Mesenchymal stem cell (in vitro differentiated cells and primary cell): Measurements from ENCODE around the gene TSSK2.
A peak's percentile ranks its signal among the peaks of the same experiment; 100 is the strongest.

ENCODE experiments used
- DNase-seq: peaks from one replicate; pipeline ENCODE4 v3.0.0-alpha.2; 2013
- H2AFZ ChIP-seq: one replicate; pipeline ENCODE4 v1.6.1; 2013; ENCODE audit warnings: low read depth, mild to moderate bottlenecking, control low read depth, inconsistent platforms, low read length, moderate library complexity
- H2AK5ac ChIP-seq: 2 replicates; pipeline ENCODE4 v1.6.1; 2013; ENCODE audit warnings: low read length, moderate library complexity, mild to moderate bottlenecking, inconsistent platforms; ENCODE audit not compliant: severe bottlenecking
- H2BK120ac ChIP-seq: one replicate; pipeline ENCODE4 v1.6.1; 2013; ENCODE audit warnings: low read depth, mild to moderate bottlenecking, inconsistent platforms, low read length, moderate library complexity
- H2BK12ac ChIP-seq, 2 experiments: one replicate each; pipeline ENCODE4 v1.6.1; 2013; ENCODE audit warnings: inconsistent platforms in 2 of 2, low read length in 2 of 2, mild to moderate bottlenecking in 2 of 2, moderate library complexity in 2 of 2, control low read depth in 1 of 2
- H2BK15ac ChIP-seq: one replicate; pipeline ENCODE4 v1.6.1; 2013; ENCODE audit warnings: mild to moderate bottlenecking, low read depth, inconsistent platforms; ENCODE audit not compliant: poor library complexity, severe bottlenecking
- H2BK5ac ChIP-seq: 2 replicates; pipeline ENCODE4 v1.6.1; 2013; ENCODE audit warnings: low read depth, mild to moderate bottlenecking, low read length, control low read depth, inconsistent platforms; ENCODE audit not compliant: poor library complexity, severe bottlenecking
- H3K14ac ChIP-seq, 2 experiments: one replicate each; pipeline ENCODE4 v1.6.1; 2013; ENCODE audit warnings: inconsistent platforms in 2 of 2, low read length in 2 of 2, control low read depth in 1 of 2, mild to moderate bottlenecking in 1 of 2, moderate library complexity in 1 of 2
- H3K18ac ChIP-seq, 2 experiments: one replicate each; pipeline ENCODE4 v1.6.1; 2013; ENCODE audit warnings: inconsistent platforms in 2 of 2, low read length in 2 of 2, control low read depth in 1 of 2, low read depth in 1 of 2, mild to moderate bottlenecking in 1 of 2
- H3K23ac ChIP-seq, 2 experiments: one replicate each; pipeline ENCODE4 v1.6.1; 2013; ENCODE audit warnings: inconsistent platforms in 2 of 2, low read length in 2 of 2, mild to moderate bottlenecking in 2 of 2, moderate library complexity in 2 of 2, control low read depth in 1 of 2
- H3K27ac ChIP-seq: 2 replicates; pipeline ENCODE4 v1.5.1; 2013; ENCODE audit warnings: mild to moderate bottlenecking, moderate library complexity, low read length, control low read depth, inconsistent platforms; ENCODE audit not compliant: poor library complexity, severe bottlenecking
- H3K27me3 ChIP-seq, 2 experiments: 2 replicates each; pipeline versions ENCODE4 v1.6.1 to v1.7.0; 2013; ENCODE audit warnings: low read length in 2 of 2, mild to moderate bottlenecking in 2 of 2, moderate library complexity in 2 of 2, control low read depth in 1 of 2, inconsistent platforms in 1 of 2; ENCODE audit not compliant: control insufficient read depth in 1 of 2, insufficient read depth in 1 of 2
- H3K36me3 ChIP-seq, 2 experiments: 2 replicates each; pipeline versions ENCODE4 v1.6.1 to v1.7.0; 2013; ENCODE audit warnings: low read length in 2 of 2, control low read depth in 1 of 2, inconsistent platforms in 1 of 2, low read depth in 1 of 2, mild to moderate bottlenecking in 1 of 2; ENCODE audit not compliant: insufficient read depth in 2 of 2, control insufficient read depth in 1 of 2
- H3K4ac ChIP-seq, 2 experiments: one replicate each; pipeline ENCODE4 v1.6.1; 2013; ENCODE audit warnings: inconsistent platforms in 2 of 2, low read length in 2 of 2, mild to moderate bottlenecking in 2 of 2, moderate library complexity in 2 of 2, control low read depth in 1 of 2, low read depth in 1 of 2
- H3K4me1 ChIP-seq: 2 replicates; pipeline ENCODE4 v1.6.1; 2013; ENCODE audit warnings: low read depth, low read length, control low read depth; ENCODE audit not compliant: control insufficient read depth, insufficient read depth
- H3K4me2 ChIP-seq: 2 replicates; pipeline ENCODE4 v1.6.1; 2013; ENCODE audit warnings: low read length, mild to moderate bottlenecking, inconsistent platforms; ENCODE audit not compliant: poor library complexity, severe bottlenecking
- H3K4me3 ChIP-seq, 2 experiments: 2 replicates each; pipeline versions ENCODE4 v1.5.1 to v1.7.0; 2013; ENCODE audit warnings: low read length in 2 of 2, mild to moderate bottlenecking in 2 of 2, control low read depth in 1 of 2, low read depth in 1 of 2; ENCODE audit not compliant: insufficient read depth in 1 of 2
- H3K79me1 ChIP-seq: replicated peaks from 2 replicates; pipeline ENCODE4 v1.6.1; 2013; ENCODE audit warnings: mild to moderate bottlenecking, control low read depth, low read length, inconsistent platforms; ENCODE audit not compliant: poor library complexity, severe bottlenecking
- H3K9ac ChIP-seq: 2 replicates; pipeline ENCODE4 v1.7.0; 2013; ENCODE audit warnings: mild to moderate bottlenecking, low read length, moderate library complexity
- H3K9me3 ChIP-seq: 2 replicates; pipeline ENCODE4 v1.7.0; 2013; ENCODE audit warnings: mild to moderate bottlenecking, low read length; ENCODE audit not compliant: control insufficient read depth
- H4K8ac ChIP-seq: one replicate; pipeline ENCODE4 v1.6.1; 2013; ENCODE audit warnings: inconsistent platforms, mild to moderate bottlenecking, low read length, moderate library complexity
- H4K91ac ChIP-seq: one replicate; pipeline ENCODE4 v1.6.1; 2013; ENCODE audit warnings: mild to moderate bottlenecking, low read length, inconsistent platforms
- WGBS: methylation state at CpG from one replicate; pipeline ENCODE4 v1.1.7; 2013; ENCODE audit warnings: mixed read lengths; 5-methylcytosine and 5-hydroxymethylcytosine counted together

TSSK2 gene

GRCh38 chr22:19098157-19098556 is 33.0 kb upstream of the TSSK2 start:
- Histone ChIP-seq H2BK12ac (no peak overlapping the region), H2BK15ac (no peak overlapping the region), H2BK120ac (no peak overlapping the region), H2AFZ (no peak overlapping the region), H3K4me3 (no peak overlapping the region), H3K4ac (no peak overlapping the region), H2AK5ac (no peak overlapping the region), H3K9me3 (no peaks in the 10 kb centered on the region), H3K23ac (no peak overlapping the region), H3K14ac (no peak overlapping the region), H3K4me1 (peaks cover 5% of the 10 kb centered on the region), H4K91ac (no peak overlapping the region), H3K79me1 (peaks cover 36% of the 10 kb centered on the region), H3K36me3 (peaks cover 4% of the 10 kb centered on the region in 2 experiments), H3K4me2 (no peak overlapping the region), H3K27ac (no peak overlapping the region), H4K8ac (no peak overlapping the region), H2BK5ac (no peak overlapping the region), H3K27me3 (no peaks in the 10 kb centered on the region), H3K18ac (no peak overlapping the region), H3K9ac (no peak overlapping the region)
- DNase-seq = no peak
- WGBS = 91% methylated on average over 4 of the region's 4 CpGs

- DNase-seq = peak; percentile 30
- Histone ChIP-seq H3K27me3 (no peaks in the 10 kb centered on the region), H3K27ac (no peak overlapping the region), H4K91ac (no peak overlapping the region), H2BK15ac (no peak overlapping the region), H2AK5ac (no peak overlapping the region), H3K9me3 (no peaks in the 10 kb centered on the region), H3K4ac (no peak overlapping the region), H3K4me1 (peaks cover 9% of the 10 kb centered on the region), H3K36me3 (peaks cover 0 to 4% of the 10 kb centered on the region in 2 experiments), H3K4me3 (no peak overlapping the region), H3K14ac (no peak overlapping the region), H2BK12ac (no peak overlapping the region), H3K4me2 (no peak overlapping the region), H2BK120ac (no peak overlapping the region), H3K9ac (no peak overlapping the region), H2BK5ac (no peak overlapping the region), H3K79me1 (peaks cover 31% of the 10 kb centered on the region), H4K8ac (no peak overlapping the region), H2AFZ (no peak overlapping the region), H3K23ac (no peak overlapping the region), H3K18ac (no peak overlapping the region)
- WGBS = 87% methylated on average over 5 of the region's 5 CpGs
Measured at GRCh38 chr22:19103880-19104821, 27.0 kb upstream of the TSSK2 start.

DNA sequence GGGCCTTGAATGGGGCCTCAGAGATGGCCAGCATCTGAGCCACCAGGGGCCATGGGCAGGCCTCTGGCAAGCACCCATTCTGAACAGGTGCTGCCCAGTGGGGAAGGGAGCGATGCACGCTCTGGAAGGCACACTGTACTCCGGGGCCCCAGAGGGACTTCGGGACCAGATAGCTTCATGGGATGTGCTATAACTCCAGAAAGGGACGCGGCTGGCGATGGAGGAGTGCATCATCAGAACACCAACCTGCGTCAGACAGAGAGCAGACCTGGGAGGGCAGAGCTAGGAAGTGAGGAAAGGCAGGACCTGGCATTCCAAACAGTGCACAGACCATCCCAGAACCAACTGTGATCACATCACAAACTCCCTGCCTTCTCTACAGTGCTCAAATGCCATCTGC is 25.7 kb upstream of the TSSK2 start:
- no peaks in the 10 kb centered on the region for H3K27me3 ChIP-seq
- H3K14ac ChIP-seq = no peak overlapping the region
- H2BK120ac ChIP-seq = no peak overlapping the region
- H3K27ac ChIP-seq = no peak overlapping the region
- H2AFZ ChIP-seq = no peak overlapping the region
- no peak overlapping the region for H3K18ac ChIP-seq
- WGBS = 98% methylated on average over 8 of the region's 8 CpGs
- no peak overlapping the region for H3K4ac ChIP-seq
- H2BK5ac ChIP-seq = no peak overlapping the region
- H3K79me1 ChIP-seq = peaks cover 26% of the 10 kb centered on the region
- H4K8ac ChIP-seq = no peak overlapping the region
- no peak overlapping the region for H2BK12ac ChIP-seq
- H4K91ac ChIP-seq = no peak overlapping the region
- H3K9ac ChIP-seq = no peak overlapping the region
- peaks cover 10% of the 10 kb centered on the region for H3K4me1 ChIP-seq
- H3K23ac ChIP-seq = no peak overlapping the region
- no peak overlapping the region for H3K4me2 ChIP-seq
- DNase-seq = no peak
- no peaks in the 10 kb centered on the region for H3K9me3 ChIP-seq
- H2BK15ac ChIP-seq = no peak overlapping the region
- no peak overlapping the region for H2AK5ac ChIP-seq
- no peak overlapping the region for H3K4me3 ChIP-seq
- peaks cover 0 to 4% of the 10 kb centered on the region in 2 experiments for H3K36me3 ChIP-seq

DNA sequence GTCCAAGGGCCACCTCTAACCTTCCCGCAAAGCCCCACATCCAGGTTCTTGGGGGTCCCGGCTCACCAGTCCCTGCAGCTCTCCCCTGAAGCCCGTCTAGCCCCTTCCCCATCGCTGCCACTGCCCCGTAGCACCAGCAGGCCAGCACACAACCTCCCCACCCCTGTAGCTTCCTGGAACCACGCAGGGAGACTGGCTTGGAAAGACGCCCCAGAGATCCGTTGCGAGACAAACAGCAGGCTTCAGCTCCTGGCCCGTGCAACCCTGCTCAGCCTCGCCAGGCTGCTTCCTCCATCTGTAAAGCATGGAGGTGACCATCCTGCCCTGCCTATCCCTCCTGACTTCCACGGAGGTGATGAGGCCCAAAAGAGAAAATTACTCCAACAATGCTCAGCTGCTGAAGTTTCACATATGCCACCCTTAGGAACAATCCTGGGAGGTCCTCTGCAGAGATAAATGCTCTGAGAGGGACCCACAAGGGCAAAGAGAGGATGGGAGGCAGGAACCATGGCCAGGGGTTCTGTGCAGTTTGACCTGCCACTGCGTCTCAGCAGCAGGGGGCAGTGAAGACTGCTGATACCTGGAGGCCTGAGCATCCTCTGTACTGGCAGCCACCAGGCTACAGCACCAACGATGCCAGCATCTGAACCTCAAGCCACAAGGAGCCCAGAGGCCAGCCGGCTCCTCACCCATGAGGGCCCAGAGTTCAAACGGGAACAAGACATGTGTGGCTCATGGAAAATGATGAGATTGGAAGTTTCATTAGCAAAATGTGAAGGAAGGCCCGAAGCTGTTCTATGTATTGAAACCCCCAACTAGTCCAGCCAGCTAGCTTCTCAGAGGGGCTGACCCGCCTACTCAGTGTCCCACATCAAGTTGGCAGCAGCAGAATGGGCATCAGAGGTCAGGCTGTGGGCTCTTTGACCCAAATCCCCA is 25.0 kb upstream of the TSSK2 start:
- Histone ChIP-seq H3K36me3 (peaks cover 0 to 4% of the 10 kb centered on the region in 2 experiments), H3K14ac (no peak overlapping the region), H3K9me3 (no peaks in the 10 kb centered on the region), H3K23ac (no peak overlapping the region), H4K91ac (no peak overlapping the region), H3K4ac (no peak overlapping the region), H2BK5ac (no peak overlapping the region), H3K4me3 (no peak overlapping the region), H3K4me1 (peaks cover 11% of the 10 kb centered on the region), H3K4me2 (no peak overlapping the region), H2BK15ac (peak overlapping the region; percentile 17), H3K79me1 (peaks cover 22% of the 10 kb centered on the region), H3K18ac (no peak overlapping the region), H2AK5ac (no peak overlapping the region), H3K27ac (no peak overlapping the region), H2BK12ac (no peak overlapping the region), H3K27me3 (no peaks in the 10 kb centered on the region), H4K8ac (peak overlapping the region; percentile 47), H2AFZ (no peak overlapping the region), H2BK120ac (no peak overlapping the region), H3K9ac (no peak overlapping the region)
- 91% methylated on average over 18 of the region's 18 CpGs for WGBS
- DNase-seq = no peak
